ENCODE data around the gene TBRG4.

DNA sequence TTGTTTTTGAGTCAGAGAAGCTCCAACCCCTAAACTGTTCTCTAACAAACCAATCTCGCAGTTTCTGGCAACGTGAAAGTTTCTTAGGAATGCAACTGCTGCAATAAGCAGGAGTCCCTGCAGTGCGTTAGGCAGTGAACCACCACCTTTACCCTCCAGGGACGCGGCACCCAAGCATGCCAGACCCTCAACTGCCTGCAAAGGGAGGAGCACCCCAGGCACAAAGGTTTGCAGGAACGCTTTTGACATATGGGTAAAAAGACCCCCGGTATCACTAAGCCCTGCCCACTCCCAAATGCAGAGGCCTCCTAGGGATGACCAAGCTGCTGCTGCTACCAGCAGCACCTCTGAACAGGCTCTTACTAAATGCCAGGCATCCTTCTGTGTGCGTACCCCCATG, 4.7 kb downstream of the TBRG4 start:
- TF ChIP-seq, protein P1, sequence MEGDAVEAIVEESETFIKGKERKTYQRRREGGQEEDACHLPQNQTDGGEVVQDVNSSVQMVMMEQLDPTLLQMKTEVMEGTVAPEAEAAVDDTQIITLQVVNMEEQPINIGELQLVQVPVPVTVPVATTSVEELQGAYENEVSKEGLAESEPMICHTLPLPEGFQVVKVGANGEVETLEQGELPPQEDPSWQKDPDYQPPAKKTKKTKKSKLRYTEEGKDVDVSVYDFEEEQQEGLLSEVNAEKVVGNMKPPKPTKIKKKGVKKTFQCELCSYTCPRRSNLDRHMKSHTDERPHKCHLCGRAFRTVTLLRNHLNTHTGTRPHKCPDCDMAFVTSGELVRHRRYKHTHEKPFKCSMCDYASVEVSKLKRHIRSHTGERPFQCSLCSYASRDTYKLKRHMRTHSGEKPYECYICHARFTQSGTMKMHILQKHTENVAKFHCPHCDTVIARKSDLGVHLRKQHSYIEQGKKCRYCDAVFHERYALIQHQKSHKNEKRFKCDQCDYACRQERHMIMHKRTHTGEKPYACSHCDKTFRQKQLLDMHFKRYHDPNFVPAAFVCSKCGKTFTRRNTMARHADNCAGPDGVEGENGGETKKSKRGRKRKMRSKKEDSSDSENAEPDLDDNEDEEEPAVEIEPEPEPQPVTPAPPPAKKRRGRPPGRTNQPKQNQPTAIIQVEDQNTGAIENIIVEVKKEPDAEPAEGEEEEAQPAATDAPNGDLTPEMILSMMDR (tag by site-specific recombination; IDR thresholded peaks at IDR 0.05): no peak
- TF ChIP-seq ZNF707 (tag by site-specific recombination; IDR thresholded peaks at IDR 0.05) (no peak), ZNF416 (tag by site-specific recombination; IDR thresholded peaks at IDR 0.05) (no peak), ZNF530 (tag by site-specific recombination; IDR thresholded peaks at IDR 0.05; ENCODE audit: low read depth) (no peak)

Measured in HEK293 (cell line).